ENCODE results near the gene DRAM1. TPM values are rescaled to one million over a fixed set of nuclear protein-coding genes. Genes with fewer than 3 reads are reported as not detected.
"Not testable (repeated sequence)": the region's sequence is repeated elsewhere in the genome, so short reads cannot be mapped to it uniquely, and the experiment has no call there.

Gene DRAM1
- total RNA-seq, 1 donor from 2014 or later: 12.5 TPM

GRCh38 chr12:101847325-101847724 is 30.1 kb upstream of the DRAM1 start:
- Mint-ChIP-seq H3K4me3 (no peak overlapping the region), H3K27ac (no peak overlapping the region), H3K9me3 (no peaks in the 10 kb centered on the region), H3K36me3 (no peaks in the 10 kb centered on the region), H3K27me3 (no peaks in the 10 kb centered on the region), H3K4me1 (ENCODE audit: unreplicated experiment) (no peaks in the 10 kb centered on the region)
- DNase-seq (ENCODE audit: extremely low spot score, unreplicated experiment): no peak
- no peak for TF ChIP-seq CTCF (conservative IDR thresholded peaks at IDR 0.05)

- H3K4me1 Mint-ChIP-seq (ENCODE audit: unreplicated experiment): peaks cover 5% of the 10 kb centered on the region
- no peak for TF ChIP-seq CTCF (conservative IDR thresholded peaks at IDR 0.05)
- DNase-seq (ENCODE audit: extremely low spot score, unreplicated experiment): no peak
- no peaks in the 10 kb centered on the region for H3K36me3 Mint-ChIP-seq
- H3K9me3 Mint-ChIP-seq: no peaks in the 10 kb centered on the region
- no peak overlapping the region for H3K27ac Mint-ChIP-seq
- H3K27me3 Mint-ChIP-seq: no peaks in the 10 kb centered on the region
- H3K4me3 Mint-ChIP-seq: no peak overlapping the region
Observed at GRCh38 chr12:101850199-101850598, 27.2 kb upstream of the DRAM1 start.

GRCh38 chr12:101852998-101853397 is 24.4 kb upstream of the DRAM1 start:
- no peak for TF ChIP-seq CTCF (conservative IDR thresholded peaks at IDR 0.05)
- no peak overlapping the region for H3K4me3 Mint-ChIP-seq
- H3K27me3 Mint-ChIP-seq: no peaks in the 10 kb centered on the region
- H3K4me1 Mint-ChIP-seq (ENCODE audit: unreplicated experiment): peaks cover 14% of the 10 kb centered on the region
- no peak overlapping the region for H3K27ac Mint-ChIP-seq
- DNase-seq (ENCODE audit: extremely low spot score, unreplicated experiment): no peak
- peaks cover 6% of the 10 kb centered on the region for H3K9me3 Mint-ChIP-seq
- no peaks in the 10 kb centered on the region for H3K36me3 Mint-ChIP-seq

GRCh38 chr12:101854747-101855146 is 22.6 kb upstream of the DRAM1 start:
- Mint-ChIP-seq H3K4me3 (peak overlapping the region; percentile 16), H3K27ac (peak overlapping the region; percentile 86), H3K4me1 (ENCODE audit: unreplicated experiment) (peaks cover 19% of the 10 kb centered on the region), H3K27me3 (no peaks in the 10 kb centered on the region), H3K9me3 (peaks cover 6% of the 10 kb centered on the region), H3K36me3 (no peaks in the 10 kb centered on the region)
- no peak for DNase-seq (ENCODE audit: extremely low spot score, unreplicated experiment)
- no peak for TF ChIP-seq CTCF (conservative IDR thresholded peaks at IDR 0.05)

- Mint-ChIP-seq H3K27me3 (no peaks in the 10 kb centered on the region), H3K4me1 (ENCODE audit: unreplicated experiment) (peaks cover 24% of the 10 kb centered on the region), H3K36me3 (no peaks in the 10 kb centered on the region), H3K27ac (peak overlapping the region; percentile 86), H3K9me3 (peaks cover 6% of the 10 kb centered on the region), H3K4me3 (peak overlapping the region; percentile 16)
- DNase-seq (ENCODE audit: extremely low spot score, unreplicated experiment): no peak
- TF ChIP-seq CTCF (conservative IDR thresholded peaks at IDR 0.05): no peak
Observed at GRCh38 chr12:101855364-101855884, 22.0 kb upstream of the DRAM1 start.

GRCh38 chr12:101855976-101856375 is 21.4 kb upstream of the DRAM1 start:
- Mint-ChIP-seq H3K27me3 (no peaks in the 10 kb centered on the region), H3K9me3 (peaks cover 6% of the 10 kb centered on the region), H3K4me3 (no peak overlapping the region), H3K36me3 (no peaks in the 10 kb centered on the region), H3K27ac (peak overlapping the region; percentile 86), H3K4me1 (ENCODE audit: unreplicated experiment) (peaks cover 24% of the 10 kb centered on the region)
- TF ChIP-seq CTCF (conservative IDR thresholded peaks at IDR 0.05): no peak
- DNase-seq (ENCODE audit: extremely low spot score, unreplicated experiment): no peak

GRCh38 chr12:101856614-101857013 is 20.8 kb upstream of the DRAM1 start:
- H3K9me3 Mint-ChIP-seq; DNase-seq (ENCODE audit: extremely low spot score, unreplicated experiment); H3K36me3 Mint-ChIP-seq; H3K4me3 Mint-ChIP-seq; H3K27me3 Mint-ChIP-seq; H3K27ac Mint-ChIP-seq: not testable (repeated sequence)
- H3K4me1 Mint-ChIP-seq (ENCODE audit: unreplicated experiment): peaks cover 24% of the 10 kb centered on the region
